Urothelium cell line (cell line): Measurements from ENCODE around the gene ASTN2.
"Not testable (repeated sequence)": the region's sequence is repeated elsewhere in the genome, so short reads cannot be mapped to it uniquely, and the experiment has no call there.

Experiments used
- DNase-seq: peaks from one replicate; pipeline ENCODE4 v3.0.0; 2011; ENCODE audit warnings: low spot score, mixed read lengths
- FAIRE-seq: peaks from 2 replicates; lab custom pipeline; 2011; peaks lifted over from hg19 to GRCh38; lab: Jason Lieb, UNC

ASTN2 gene

DNA sequence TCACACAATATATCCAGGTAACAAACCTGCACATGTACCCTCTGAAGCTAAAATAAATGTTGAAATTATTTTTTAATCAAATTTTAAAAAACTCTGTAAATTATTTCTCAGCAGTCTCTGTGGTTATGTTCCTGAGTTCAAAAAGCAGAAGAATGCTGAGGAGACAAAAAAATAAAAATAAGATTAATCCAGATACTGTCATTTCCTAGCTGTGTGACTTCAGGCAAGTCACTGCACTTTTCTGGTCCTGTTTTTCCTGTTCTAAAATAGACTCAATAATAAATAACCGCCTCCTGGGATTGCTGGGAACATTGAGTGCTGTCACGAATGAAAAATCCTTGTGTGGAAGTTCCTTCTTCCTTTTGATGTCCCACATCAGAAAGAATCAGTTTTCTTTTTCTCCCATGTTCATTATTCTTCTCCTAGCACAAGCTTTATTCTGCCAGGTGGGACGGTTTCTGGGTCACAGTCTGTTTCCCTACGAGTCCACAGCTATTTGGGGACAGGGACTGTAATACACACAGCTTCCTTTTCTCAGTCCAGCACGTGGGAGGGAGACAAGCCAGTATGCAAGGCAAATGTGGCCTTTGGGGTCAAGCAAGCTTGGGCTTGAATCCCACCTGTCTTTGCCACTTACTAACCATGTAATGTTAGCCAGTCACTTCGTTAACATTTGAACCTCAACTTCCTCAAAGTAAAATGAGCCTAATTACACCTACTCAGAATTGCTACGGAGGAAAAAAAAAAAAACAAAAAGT is 570.8 kb downstream of the ASTN2 start:
- DNase-seq = no peak
- no peak for FAIRE-seq

DNA sequence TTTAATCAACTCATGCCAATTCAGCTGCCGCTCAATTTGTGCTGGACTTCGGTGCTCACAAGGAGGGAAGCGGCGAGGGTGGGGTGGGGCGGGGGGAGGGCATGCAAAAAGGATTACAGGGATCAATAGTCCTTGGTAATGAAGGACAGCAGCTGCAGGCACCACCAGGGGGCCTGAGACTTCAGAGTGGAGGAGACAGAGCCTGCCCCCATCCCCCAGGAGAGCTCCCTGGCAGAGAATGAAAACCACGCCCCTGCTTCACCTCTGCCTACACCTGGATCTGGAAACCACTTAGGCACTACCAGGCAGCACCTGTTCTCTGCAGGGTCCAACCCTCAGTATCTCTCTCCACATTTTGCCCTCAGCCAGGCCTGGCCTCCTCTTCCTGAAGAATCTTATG is 572.2 kb downstream of the ASTN2 start:
- DNase-seq (no peak), FAIRE-seq (no peak)

DNA sequence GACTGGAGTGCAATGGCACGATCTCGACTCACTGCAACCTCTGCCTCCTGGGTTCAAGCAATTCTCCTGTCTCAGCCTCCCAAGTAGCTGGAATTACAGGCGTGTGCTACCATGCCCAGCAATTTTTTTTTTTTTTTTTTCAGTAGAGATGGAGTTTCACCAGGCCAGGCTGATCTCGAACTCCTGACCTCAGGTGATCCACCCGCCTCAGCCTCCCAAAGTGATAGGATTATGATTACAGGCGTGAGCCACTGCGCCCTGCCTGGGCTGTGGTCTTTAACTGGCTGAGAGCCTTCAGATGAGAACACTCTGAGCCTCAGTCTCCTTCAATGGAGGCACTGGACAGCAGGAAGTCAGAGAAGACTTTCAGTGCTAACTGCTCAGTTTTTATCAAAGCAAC is 576.4 kb downstream of the ASTN2 start:
- FAIRE-seq, DNase-seq: not testable (repeated sequence)

DNA sequence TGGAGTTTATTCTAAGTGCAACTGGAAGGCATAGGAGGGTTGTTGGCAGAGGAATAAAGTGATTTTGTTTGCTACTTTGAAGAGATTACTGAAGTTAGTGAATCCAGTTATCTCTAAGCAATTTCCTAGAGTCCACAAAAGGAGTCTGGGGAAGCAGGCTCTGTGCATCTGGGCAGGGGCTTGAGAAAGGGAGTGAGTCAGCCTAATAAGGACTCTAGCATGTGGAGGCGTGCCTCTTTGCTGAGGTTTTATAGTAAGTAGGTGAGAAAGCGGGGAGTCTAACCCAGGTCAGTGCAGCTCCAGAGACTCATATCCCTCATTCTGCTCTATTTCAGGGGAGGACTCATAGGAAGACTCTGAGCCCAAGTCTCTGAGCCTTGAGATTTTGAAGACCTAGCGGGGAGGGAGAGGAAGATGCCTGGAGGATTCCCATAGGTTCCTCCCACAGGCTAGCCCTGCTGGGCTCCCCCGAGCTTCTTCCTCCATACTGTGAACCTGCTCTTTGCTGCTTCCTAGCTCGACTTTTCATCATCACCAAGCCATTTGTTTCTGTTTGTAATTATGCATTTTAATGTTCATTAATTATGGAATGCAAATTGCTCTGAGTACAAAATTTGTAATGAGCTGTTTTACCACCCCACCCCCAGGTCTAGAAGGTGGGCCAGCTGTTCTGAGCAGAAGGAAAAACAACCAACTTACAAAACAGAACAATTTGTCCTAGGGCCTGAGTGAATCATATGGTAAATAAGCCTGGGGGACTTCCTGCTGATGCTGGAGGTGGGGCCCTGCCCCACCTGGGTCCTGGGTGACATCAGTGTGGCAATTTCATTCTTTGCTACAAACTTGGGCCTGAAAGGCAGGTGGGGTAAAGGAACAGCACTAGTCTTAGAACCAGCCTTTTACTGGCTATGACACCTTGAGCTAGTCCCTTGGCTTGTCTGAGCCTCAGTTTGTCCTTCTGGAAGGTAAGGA is 577.6 kb downstream of the ASTN2 start:
- FAIRE-seq = no peak
- no peak for DNase-seq

DNA sequence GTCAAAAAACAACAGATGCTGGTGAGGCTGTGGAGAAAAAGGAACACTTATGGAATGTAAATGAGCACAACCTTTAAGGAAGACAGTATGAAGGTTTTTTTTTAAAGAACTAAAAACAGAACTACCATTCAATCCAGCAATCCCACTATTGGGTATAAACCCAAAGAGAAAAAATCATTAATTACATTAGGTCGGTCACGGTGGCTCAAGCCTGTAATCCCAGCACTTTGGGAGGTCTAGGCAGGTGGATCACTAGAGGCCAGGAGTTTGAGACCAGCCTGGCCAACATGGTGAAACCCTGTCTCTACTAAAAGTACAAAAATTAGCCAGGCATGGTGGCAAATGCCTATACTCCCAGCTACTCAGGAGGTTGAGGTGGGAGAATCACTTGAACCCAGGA is 584.5 kb downstream of the ASTN2 start:
- DNase-seq, FAIRE-seq: not testable (repeated sequence)

DNA sequence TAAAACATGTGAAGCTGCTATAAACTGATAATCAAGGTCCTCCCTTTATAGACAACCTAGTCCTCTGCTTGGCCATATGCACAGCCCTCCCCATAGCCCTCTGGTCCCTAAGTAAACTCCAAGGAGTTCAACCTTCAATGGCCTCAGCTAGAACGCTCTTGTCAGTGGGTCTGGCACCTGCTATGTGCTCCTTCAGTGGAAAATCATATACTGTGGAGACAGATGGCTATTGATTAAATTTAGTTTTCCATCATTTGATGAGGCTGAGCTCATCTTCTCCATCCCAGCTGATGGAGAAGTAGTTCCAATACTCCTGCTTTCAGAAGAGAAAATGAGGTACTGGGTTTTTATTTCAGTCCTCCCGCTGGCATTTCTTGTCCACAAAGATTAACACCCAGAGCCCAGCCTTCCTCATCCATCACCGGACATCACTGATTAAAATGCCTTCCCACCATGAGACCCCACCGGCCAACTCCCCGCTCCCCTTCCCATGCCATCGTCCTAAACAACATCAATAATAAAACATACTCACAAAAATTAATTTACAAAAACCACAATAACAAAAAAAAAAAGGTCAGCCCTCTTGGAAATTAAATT is 593.1 kb downstream of the ASTN2 start:
- no peak for FAIRE-seq
- DNase-seq = no peak

DNA sequence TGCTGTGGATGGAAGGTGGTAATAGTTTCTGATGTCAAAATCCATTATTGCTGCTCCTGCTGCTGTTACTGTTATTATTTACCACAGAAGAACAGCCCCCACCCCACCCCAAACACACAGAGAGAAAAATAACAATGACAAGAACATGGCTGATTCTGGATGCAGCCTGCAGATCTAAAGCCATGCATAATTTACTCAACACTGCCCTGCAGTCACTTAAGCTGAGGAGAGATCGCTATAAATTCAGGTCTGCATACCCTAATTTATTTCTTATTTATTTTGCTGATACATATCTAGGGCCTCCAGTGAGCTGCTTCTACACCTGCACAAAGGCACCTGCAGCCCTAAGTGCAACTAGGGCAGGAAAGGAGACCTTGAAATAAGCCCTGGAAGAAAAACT is 595.7 kb downstream of the ASTN2 start:
- DNase-seq (no peak), FAIRE-seq (no peak)

DNA sequence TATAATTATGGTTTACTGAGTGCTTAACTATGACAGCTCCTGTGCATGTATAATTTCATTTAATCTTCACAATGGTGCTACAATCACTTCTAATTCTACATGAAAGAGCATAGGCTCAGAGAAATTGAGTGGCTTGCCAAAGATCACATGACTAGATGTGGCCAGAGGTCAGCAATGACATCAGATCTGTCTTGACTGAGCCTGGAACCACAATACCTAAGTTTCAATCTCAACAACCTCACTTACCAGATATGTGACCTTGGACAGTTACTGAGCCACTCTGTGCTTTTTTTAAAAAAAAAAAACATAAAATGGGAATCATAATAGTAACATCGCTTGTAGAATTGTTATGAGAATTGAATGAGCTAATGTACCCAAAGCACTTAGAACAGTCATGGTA is 597.1 kb downstream of the ASTN2 start:
- FAIRE-seq = no peak
- DNase-seq = no peak

DNA sequence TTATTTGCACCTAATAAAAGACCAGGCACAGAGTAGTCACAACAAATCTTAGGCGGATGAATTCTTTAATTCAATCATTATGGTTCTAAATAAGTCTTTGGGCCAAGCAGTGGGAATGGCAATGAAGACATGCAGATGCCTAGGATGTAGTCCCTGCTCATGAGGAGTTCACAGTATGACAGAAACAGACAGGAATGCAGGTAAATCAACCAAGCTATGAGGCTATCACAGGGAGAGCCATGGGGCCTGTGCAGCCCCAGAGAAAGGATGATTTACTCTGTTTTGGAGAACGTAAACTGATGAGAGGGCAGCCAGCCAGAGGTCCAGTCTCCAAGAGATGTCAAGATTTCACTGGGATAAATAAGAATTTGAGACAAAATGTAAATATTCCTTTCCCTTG is 598.4 kb downstream of the ASTN2 start:
- no peak for FAIRE-seq
- no peak for DNase-seq

DNA sequence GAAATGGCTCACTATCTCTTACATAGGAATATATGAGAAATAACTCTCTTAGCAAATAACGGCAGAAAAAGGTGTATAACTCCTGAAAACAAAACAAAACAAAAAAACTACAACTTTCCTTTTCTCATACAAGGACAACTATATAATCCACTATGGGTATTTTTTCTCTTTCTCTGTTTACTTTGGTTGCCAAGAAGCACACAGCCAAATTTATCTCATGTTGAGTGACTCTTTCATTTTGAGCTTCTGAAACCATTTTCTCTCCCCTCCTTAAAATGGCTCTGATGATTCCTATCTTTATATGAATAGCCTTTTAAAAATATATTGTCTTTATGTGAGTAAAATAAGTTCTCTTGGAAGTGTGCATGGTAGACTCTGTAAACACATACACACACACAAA is 599.0 kb downstream of the ASTN2 start:
- FAIRE-seq (no peak), DNase-seq (no peak)

DNA sequence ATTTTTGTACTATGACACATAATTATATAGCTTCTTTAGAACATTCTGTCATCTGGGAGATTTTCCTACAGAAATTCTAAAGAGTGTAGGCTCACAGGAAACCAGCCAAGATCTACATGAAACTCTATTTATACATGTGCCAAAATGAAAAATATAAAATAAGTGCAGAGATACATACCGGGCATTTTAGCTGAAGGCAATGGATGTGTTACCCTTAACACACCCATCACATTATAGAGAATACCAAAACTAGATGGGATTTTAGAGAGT is 601.9 kb downstream of the ASTN2 start:
- DNase-seq (no peak), FAIRE-seq (no peak)

DNA sequence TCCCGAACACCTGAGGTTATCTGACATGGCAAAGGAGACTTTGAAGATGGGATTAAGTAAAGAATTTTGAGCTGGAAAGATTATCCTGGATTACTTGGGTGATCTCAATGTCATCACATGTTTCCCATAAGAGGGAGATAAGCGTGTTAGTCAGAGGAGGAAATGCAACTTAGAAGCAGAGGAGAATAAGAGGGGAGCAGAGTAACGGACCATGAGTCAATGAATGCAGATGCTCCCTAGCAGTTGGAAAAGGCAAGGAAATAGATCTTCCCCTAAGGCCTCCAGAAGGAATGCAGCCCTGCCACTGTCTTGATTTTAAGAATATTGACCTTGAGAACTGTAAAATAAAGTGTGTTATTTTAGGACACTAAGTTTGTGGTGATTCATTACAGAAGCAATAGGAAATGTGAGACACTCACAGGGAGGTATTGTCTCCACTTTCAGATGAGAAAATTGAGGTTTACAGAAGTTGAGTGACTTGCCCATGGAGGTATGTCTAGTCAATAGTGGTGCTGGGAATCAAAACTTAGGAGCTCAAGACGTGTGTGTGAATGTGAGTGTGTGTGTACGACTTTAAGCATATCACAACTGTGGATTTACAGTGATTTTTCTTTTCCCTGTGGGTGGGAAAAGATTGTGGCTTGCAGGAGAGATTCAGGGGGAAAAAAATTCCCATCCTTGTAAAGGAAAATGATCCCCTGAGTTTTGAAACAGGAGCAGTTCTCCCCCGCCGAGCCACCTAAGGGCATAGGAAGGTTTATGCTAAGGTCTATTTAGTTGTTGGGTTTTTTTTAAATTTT is 602.4 kb downstream of the ASTN2 start:
- DNase-seq = no peak
- no peak for FAIRE-seq

DNA sequence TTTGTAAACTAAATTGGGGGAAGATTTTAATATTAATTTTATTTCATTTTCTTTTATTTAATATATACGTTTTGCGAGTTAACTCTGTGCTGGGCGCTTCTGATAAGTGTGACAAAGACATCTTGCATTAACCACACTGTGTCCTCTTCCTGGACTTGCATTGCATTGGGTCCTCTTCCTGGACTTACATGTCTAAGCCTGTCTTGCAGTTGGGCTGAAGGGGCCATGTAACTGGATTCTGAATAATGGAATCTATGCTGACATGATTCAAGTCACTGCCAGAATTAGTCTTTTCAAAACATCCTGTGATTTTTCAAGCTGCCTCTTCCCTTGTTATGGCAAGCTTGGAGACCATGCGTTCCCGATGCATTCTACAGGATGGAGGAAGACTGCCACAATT is 605.2 kb downstream of the ASTN2 start:
- FAIRE-seq = no peak
- DNase-seq = no peak

DNA sequence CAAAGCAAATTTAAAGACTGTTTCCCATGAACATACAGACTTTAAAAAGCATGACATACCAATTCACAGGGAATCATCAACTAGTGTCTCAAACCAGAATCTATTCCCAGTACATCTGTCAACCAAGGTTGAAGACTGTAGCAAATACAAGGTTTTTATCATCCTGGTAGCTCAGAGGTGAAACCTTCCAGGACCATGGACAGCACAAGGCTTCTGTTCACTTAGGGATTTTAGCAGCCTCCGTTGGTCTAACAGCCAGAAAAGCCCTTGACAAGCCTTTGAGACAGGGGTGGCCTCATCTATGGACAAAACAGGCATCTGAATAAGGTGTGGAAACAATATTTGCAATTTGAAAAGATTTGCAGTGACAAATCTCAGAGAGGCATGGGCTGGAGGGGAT is 608.8 kb downstream of the ASTN2 start:
- DNase-seq = peak; percentile 16
- no peak for FAIRE-seq

DNA sequence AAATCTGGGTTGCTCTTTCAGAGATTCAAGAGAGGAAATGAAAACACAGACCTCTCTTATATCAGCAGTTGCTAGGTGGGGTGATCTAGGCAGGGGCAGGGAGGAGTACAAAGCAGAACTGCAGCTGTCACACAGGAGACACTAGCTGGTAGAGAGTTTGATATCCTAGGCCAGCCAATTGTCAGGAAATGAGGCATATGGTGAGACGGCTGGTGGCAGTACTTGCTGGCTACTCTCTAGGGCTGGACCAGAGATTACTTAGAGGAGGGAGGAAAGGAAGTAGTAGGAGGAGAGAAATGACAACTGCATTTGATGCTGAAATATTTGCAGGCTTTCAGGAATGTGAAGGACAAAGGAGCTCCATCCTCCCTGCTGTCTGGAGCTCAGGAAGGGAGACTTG is 614.0 kb downstream of the ASTN2 start:
- FAIRE-seq (no peak), DNase-seq (no peak)

DNA sequence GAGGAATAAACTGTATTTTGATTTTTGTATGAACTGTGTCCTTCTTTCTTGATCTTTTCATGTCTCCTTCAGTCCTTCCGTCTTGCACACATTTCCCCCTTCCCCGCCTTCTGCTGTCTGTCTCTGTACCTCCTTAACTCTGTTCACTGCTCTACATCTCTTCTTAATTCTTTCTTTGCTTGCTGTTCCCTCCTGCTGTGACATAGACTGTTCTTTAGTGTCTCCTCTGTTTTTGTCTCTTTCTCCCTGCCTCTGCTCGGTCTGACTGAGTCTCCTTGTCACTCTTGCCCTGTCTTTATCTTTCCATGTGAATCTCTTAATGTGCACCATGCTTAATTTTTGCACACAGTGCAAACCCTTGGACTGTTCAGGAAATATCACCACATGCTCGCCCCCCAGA is 614.8 kb downstream of the ASTN2 start:
- FAIRE-seq = no peak
- DNase-seq = no peak

DNA sequence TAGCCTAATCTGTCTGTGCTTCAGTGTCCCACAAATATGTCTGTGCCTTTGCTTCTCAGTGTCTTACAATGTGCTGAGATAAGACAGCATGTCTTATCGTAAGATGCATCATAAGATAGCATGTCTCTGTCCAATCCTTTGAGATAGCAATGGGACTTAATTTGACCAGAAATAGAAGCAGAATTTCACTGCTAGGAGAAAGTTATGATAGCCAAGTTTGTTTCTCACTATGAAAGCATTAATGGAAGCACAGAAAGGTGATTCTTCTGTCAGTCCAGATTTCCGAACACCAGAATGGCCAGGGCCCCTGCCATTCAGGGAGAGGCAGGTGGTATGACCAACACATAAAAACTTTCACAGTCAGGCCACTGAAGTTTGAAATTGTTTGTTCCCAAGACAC is 616.3 kb downstream of the ASTN2 start:
- FAIRE-seq (no peak), DNase-seq (no peak)

DNA sequence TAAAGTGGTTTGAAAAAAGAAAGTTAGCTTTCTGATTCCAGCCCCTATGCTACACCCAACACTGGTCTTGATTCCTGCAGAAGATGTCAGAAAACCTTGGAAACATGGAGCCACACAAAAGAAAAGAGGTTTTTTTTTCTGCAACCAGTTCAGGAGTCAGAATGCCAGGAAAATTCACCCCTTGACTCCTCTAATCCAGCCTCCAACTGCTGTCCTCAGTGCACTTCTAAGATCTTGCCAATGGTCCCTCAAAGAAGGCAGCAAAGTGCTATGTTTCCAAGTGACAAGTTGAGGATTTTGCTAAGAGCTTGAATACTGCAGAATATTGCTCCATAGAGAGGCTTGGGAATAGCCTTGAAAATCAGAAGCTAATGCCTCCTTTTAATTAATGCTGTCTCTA is 617.6 kb downstream of the ASTN2 start:
- DNase-seq (no peak), FAIRE-seq (no peak)

DNA sequence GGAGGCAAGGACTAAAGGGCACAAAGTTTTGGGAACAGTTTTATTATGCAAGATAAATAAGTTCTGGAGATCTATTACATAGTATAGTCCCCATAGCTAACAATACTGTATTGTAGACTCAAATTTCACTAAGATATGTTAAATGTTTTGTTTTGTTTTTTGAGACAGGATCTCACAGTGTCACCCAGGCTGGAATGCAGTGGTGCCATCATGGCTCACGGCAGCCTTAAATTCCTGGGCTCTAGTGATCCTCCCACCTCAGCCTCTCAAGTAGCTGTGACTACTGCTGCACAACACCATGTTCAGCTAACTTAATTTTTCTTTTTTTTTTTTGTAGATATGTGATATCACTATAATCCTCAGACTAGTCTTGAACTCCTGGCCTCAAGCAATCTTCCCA is 618.2 kb downstream of the ASTN2 start:
- DNase-seq (no peak), FAIRE-seq (no peak)

DNA sequence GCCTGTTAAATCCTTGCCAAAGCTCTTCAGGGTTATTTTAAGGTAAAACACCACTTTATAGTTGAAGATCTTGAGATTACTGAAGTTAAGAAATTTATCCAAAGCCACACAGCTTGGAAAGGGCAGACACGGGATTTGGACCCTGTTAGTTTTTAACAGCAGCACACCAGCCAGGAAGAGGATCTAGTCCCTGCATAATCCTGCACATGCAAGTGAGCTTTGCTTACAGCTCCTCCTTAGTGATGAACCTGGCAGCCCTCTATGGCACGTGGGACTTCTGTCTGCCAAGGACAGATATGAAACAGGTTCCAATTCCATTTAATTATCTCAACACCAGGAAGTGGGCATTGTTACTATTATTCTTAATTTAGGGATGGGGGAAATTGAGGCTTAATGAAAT is 619.0 kb downstream of the ASTN2 start:
- FAIRE-seq = no peak
- DNase-seq = no peak

DNA sequence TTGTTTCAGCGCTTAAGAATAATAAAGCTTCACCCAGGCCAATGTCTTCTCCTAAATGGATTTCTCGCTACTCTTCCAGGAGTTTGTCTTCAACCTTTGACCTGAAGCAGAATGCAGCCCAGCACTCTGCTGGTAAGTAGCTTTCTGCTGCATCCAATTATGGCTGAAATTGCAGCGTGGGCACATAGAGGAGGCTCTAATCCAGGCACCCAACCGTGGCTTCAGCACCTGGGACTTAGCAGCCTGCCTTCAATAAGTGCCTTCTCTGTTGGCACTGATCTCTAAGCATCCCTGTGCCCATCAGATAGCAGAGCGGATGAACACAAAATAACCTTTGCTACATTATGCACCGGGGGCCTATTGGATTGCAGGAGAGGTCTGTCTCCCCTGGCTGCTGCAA is 622.6 kb downstream of the ASTN2 start:
- no peak for FAIRE-seq
- no peak for DNase-seq
